H1 (cell line): ENCODE measurements around the gene SVIL. TPM values are rescaled to one million over a fixed set of nuclear protein-coding genes. Genes with fewer than 3 reads are reported as not detected.

Experiments
- FOSL1 ChIP-seq: IDR thresholded peaks from 2 replicates; pipeline ENCODE4 v1.6.1; 2011; ENCODE audit warnings: mild to moderate bottlenecking, low read depth, low read length, moderate library complexity; ENCODE audit not compliant: insufficient read depth
- GTF2F1 ChIP-seq: IDR thresholded peaks from 2 replicates; pipeline ENCODE4 v1.6.1; 2012; ENCODE audit warnings: low read depth, low read length, improper control_type of control experiment, borderline replicate concordance
- JUN ChIP-seq: IDR thresholded peaks from 2 replicates; pipeline ENCODE4 v1.6.1; 2011; ENCODE audit warnings: low read depth, mild to moderate bottlenecking, improper control_type of control experiment, low read length
- KDM5A ChIP-seq: fragments of 200-600 bp; IDR thresholded peaks from 2 replicates; pipeline ENCODE4 v1.7.1; 2012; ENCODE audit warnings: mild to moderate bottlenecking, low read length, inconsistent platforms, mixed read lengths
- PHF8 ChIP-seq: fragments of 200-600 bp; sonication (generic); conservative IDR thresholded peaks from 2 replicates; pipeline ENCODE4 v1.7.1; 2012; ENCODE audit warnings: low read depth, mild to moderate bottlenecking, inconsistent platforms, low read length, moderate library complexity
- RAD21 ChIP-seq, 2 experiments: IDR thresholded peaks in 1 of 2; conservative IDR thresholded peaks in 1 of 2; 2 replicates each; pipeline ENCODE4 v1.6.1; 2011; ENCODE audit warnings: low read depth in 2 of 2, low read length in 2 of 2, improper control_type of control experiment in 1 of 2, inconsistent platforms in 1 of 2, mild to moderate bottlenecking in 1 of 2, moderate library complexity in 1 of 2
- SAP30 ChIP-seq: fragments of 300-600 bp; sonication (generic); IDR thresholded peaks from 2 replicates; pipeline ENCODE4 v1.7.1; 2012; ENCODE audit warnings: low read length, moderate library complexity, mild to moderate bottlenecking, inconsistent platforms; ENCODE audit not compliant: insufficient read depth, insufficient replicate concordance
- polyA plus RNA-seq, 7 experiments: library from polyadenylated mRNA; depleted of rRNA in 3 of 7; stranded (reverse) in 5 of 7; unstranded in 2 of 7; fragments of >200 nt in 5 of 7; fragments of 200-250 nt in 2 of 7; gene quantifications; 1 replicate in 5 of 7; 2 replicates in 1 of 7; 4 replicates in 1 of 7; pipeline versions ENCODE4 v1.2.1 to v1.2.3, GENCODE V29; 2011 to 2013; ENCODE audit warnings: missing spikeins in 2 of 7, mixed read lengths in 2 of 7
- total RNA-seq: library from RNA; stranded (reverse); fragmentation: NEBNext Ultra II Directional; extraction: Animal tissue kit (Norgen Biotek cat#: 25700); gene quantifications from 2 replicates; pipeline ENCODE4 v1.2.1, GENCODE V29; 2021
- TF ChIP-seq, protein P1 (sequence below): IDR thresholded peaks from 2 replicates; pipeline ENCODE4 v1.6.1; 2012; ENCODE audit warnings: inconsistent platforms

The SVIL gene
- total and polyA plus RNA-seq, 2 of the 8 experiments (the other 6 are each of a cell fraction or from before 2014, with no cell fraction given) = 4.7 to 15.4 TPM

DNA sequence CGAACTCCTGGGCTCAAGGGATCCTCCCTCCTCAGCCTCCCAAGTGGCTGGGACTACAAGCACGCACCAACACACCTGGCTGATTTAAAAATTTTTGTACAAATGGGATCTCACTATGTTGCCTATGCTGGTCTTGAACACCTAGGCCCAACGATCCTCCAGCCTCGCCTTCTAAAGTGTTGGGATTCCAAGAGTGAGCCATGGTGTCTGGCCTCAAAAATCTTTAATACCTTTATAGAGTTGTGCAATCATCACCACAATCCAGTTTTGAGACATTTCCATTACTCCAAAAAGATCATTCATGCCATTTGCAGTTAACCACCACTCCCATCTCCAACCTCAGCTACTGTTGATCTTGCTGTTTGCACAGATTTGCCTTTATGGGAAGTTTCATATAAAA lies 180.5 kb downstream of the SVIL start (continued):
- TF ChIP-seq RAD21 (IDR thresholded peaks at IDR 0.05 in 1 of 2, conservative IDR thresholded peaks at IDR 0.05 in 1 of 2; ENCODE audit: low read depth in 2 of 2, low read length in 2 of 2) = no peak
- no peak for TF ChIP-seq FOSL1
- TF ChIP-seq PHF8 = no peak
- TF ChIP-seq JUN = no peak
- TF ChIP-seq, protein P1, sequence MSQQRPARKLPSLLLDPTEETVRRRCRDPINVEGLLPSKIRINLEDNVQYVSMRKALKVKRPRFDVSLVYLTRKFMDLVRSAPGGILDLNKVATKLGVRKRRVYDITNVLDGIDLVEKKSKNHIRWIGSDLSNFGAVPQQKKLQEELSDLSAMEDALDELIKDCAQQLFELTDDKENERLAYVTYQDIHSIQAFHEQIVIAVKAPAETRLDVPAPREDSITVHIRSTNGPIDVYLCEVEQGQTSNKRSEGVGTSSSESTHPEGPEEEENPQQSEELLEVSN = no peak
- TF ChIP-seq SAP30 = no peak
- TF ChIP-seq GTF2F1 = no peak
- no peak for TF ChIP-seq KDM5A
